Ovary (tissue), 3 donors: ENCODE results near the gene MYL10.

Experiments
- CTCF ChIP-seq, 3 donors: fragments of 450-650 bp in 2 of 3; fragments of 200-600 bp in 1 of 3; IDR thresholded peaks; one replicate each; pipeline versions ENCODE4 v1.5.1 to v1.8.0; 2016 to 2022; ENCODE audit warnings: antibody characterized with exemption in 3 of 3, mild to moderate bottlenecking in 1 of 3
- POLR2A ChIP-seq: fragments of 450-650 bp; IDR thresholded peaks from one replicate; pipeline ENCODE4 v1.6.1; 2017; ENCODE audit warnings: antibody characterized with exemption, mild to moderate bottlenecking, moderate library complexity
- donor health status: DM: no; HTN: no; CAD: no.

- no peak for TF ChIP-seq CTCF (IDR thresholded peaks at IDR 0.05)
- TF ChIP-seq POLR2A: no peak
These were observed 6.4 kb upstream of the MYL10 start for GRCh38 chr7:101635484-101635883.
